Trophoblast cell (in vitro differentiated cells and primary cell): ENCODE data around the gene PLA2G4E.
A peak's percentile ranks its signal among the peaks of the same experiment; 100 is the strongest.

Source experiments
- DNase-seq, 2 donors: peaks; one replicate each; pipeline ENCODE4 v3.0.0-alpha.2; 2016
- H2AFZ ChIP-seq: 2 replicates; pipeline ENCODE4 v1.6.1; 2013; ENCODE audit warnings: low read length, moderate library complexity, mild to moderate bottlenecking; ENCODE audit not compliant: insufficient read depth, poor library complexity
- H2AK5ac ChIP-seq: 2 replicates; pipeline ENCODE4 v1.6.1; 2013; ENCODE audit warnings: mild to moderate bottlenecking, low read length
- H2BK120ac ChIP-seq: 2 replicates; pipeline ENCODE4 v1.6.1; 2013; ENCODE audit warnings: low read length, mild to moderate bottlenecking, moderate library complexity; ENCODE audit not compliant: insufficient read depth, poor library complexity
- H2BK12ac ChIP-seq: 2 replicates; pipeline ENCODE4 v1.6.1; 2013; ENCODE audit warnings: mild to moderate bottlenecking, low read length, moderate library complexity
- H2BK5ac ChIP-seq: 2 replicates; pipeline ENCODE4 v1.6.1; 2013; ENCODE audit warnings: low read length, low read depth, moderate library complexity, mild to moderate bottlenecking; ENCODE audit not compliant: poor library complexity
- H3K14ac ChIP-seq: 2 replicates; pipeline ENCODE4 v1.6.1; 2013; ENCODE audit warnings: mild to moderate bottlenecking, low read length
- H3K18ac ChIP-seq: 2 replicates; pipeline ENCODE4 v1.6.1; 2013; ENCODE audit warnings: mild to moderate bottlenecking, low read length
- H3K23ac ChIP-seq: 2 replicates; pipeline ENCODE4 v1.6.1; 2013; ENCODE audit warnings: low read length
- H3K27ac ChIP-seq: 2 replicates; pipeline ENCODE4 v1.5.1; 2013; ENCODE audit warnings: low read depth, mild to moderate bottlenecking, inconsistent platforms, low read length, moderate library complexity
- H3K27me3 ChIP-seq: 2 replicates; pipeline ENCODE4 v1.6.1; 2013; ENCODE audit warnings: inconsistent platforms, mild to moderate bottlenecking, low read length, moderate library complexity; ENCODE audit not compliant: insufficient read depth
- H3K36me3 ChIP-seq, 2 experiments: 1 replicate in 1 of 2; 2 replicates in 1 of 2; pipeline ENCODE4 v1.6.1; 2013; ENCODE audit warnings: low read length in 2 of 2, mild to moderate bottlenecking in 2 of 2, moderate library complexity in 1 of 2; ENCODE audit not compliant: insufficient read depth in 2 of 2, control insufficient read depth in 1 of 2
- H3K4ac ChIP-seq: 2 replicates; pipeline ENCODE4 v1.6.1; 2013; ENCODE audit warnings: low read depth, mild to moderate bottlenecking, low read length, moderate library complexity
- H3K4me1 ChIP-seq, 2 experiments: 1 replicate in 1 of 2; 2 replicates in 1 of 2; pipeline ENCODE4 v1.6.1; 2013; ENCODE audit warnings: low read length in 2 of 2, mild to moderate bottlenecking in 2 of 2, moderate library complexity in 1 of 2; ENCODE audit not compliant: insufficient read depth in 2 of 2, control insufficient read depth in 1 of 2
- H3K4me2 ChIP-seq: 2 replicates; pipeline ENCODE4 v1.6.1; 2013; ENCODE audit warnings: inconsistent platforms, mild to moderate bottlenecking, low read length, moderate library complexity
- H3K4me3 ChIP-seq: 2 replicates; pipeline ENCODE4 v1.5.1; 2013; ENCODE audit warnings: mild to moderate bottlenecking, low read depth, low read length, inconsistent platforms
- H3K79me1 ChIP-seq: one replicate; pipeline ENCODE4 v1.6.1; 2013; ENCODE audit warnings: low read length
- H3K79me2 ChIP-seq: 2 replicates; pipeline ENCODE4 v1.6.1; 2013; ENCODE audit warnings: low read length, mild to moderate bottlenecking; ENCODE audit not compliant: control insufficient read depth, insufficient read depth, poor library complexity
- H3K9ac ChIP-seq: 2 replicates; pipeline ENCODE4 v1.6.1; 2013; ENCODE audit warnings: mild to moderate bottlenecking, low read length
- H3K9me3 ChIP-seq: 2 replicates; pipeline ENCODE4 v1.6.1; 2013; ENCODE audit warnings: low read depth, mild to moderate bottlenecking, control low read depth, inconsistent platforms, low read length; ENCODE audit not compliant: insufficient read depth
- H4K12ac ChIP-seq: 2 replicates; pipeline ENCODE4 v1.6.1; 2013; ENCODE audit warnings: low read depth, mild to moderate bottlenecking, low read length, moderate library complexity
- H4K8ac ChIP-seq: 2 replicates; pipeline ENCODE4 v1.6.1; 2013; ENCODE audit warnings: low read depth, mild to moderate bottlenecking, low read length, moderate library complexity
- H4K91ac ChIP-seq: one replicate; pipeline ENCODE4 v1.6.1; 2013; ENCODE audit warnings: low read depth, mild to moderate bottlenecking, low read length, moderate library complexity
- WGBS: extraction: QIAGEN DNeasy Blood & Tissue Kit; methylation state at CpG from one replicate; pipeline ENCODE4 v1.1.7; 2013; ENCODE audit warnings: missing lambda C conversion rate; ENCODE audit not compliant: insufficient read length, insufficient coverage; ENCODE audit errors: extremely low coverage; 5-methylcytosine and 5-hydroxymethylcytosine counted together

Gene PLA2G4E

GRCh38 chr15:41970456-41970855, 50.4 kb downstream of the PLA2G4E start:
- Histone ChIP-seq H3K27me3 (no peaks in the 10 kb centered on the region), H4K12ac (no peak overlapping the region), H3K23ac (no peak overlapping the region), H2BK5ac (no peak overlapping the region), H2BK12ac (no peak overlapping the region), H3K4me1 (peaks cover 17 to 23% of the 10 kb centered on the region in 2 experiments), H3K9ac (no peak overlapping the region), H3K36me3 (no peaks in the 10 kb centered on the region), H4K8ac (no peak overlapping the region), H3K9me3 (peaks cover 4% of the 10 kb centered on the region), H4K91ac (no peak overlapping the region), H3K14ac (no peak overlapping the region), H3K4me3 (no peak overlapping the region), H3K27ac (no peak overlapping the region), H2AK5ac (no peak overlapping the region), H3K4me2 (no peak overlapping the region), H3K79me2 (peaks cover 14% of the 10 kb centered on the region), H3K79me1 (peaks cover 10% of the 10 kb centered on the region), H3K18ac (no peak overlapping the region), H2BK120ac (no peak overlapping the region), H3K4ac (peak overlapping the region; percentile 9), H2AFZ (no peak overlapping the region)
- no CpG with 5 or more reads among the region's 1 CpG for WGBS
- no peak for DNase-seq

- Histone ChIP-seq H4K91ac (no peak overlapping the region), H4K8ac (no peak overlapping the region), H3K36me3 (no peaks in the 10 kb centered on the region), H2BK120ac (peak overlapping the region; percentile 30), H3K4me3 (no peak overlapping the region), H4K12ac (no peak overlapping the region), H3K27ac (no peak overlapping the region), H2AK5ac (peak overlapping the region; percentile 18), H3K9ac (no peak overlapping the region), H2AFZ (no peak overlapping the region), H3K18ac (peak overlapping the region; percentile 57), H3K79me1 (peaks cover 10% of the 10 kb centered on the region), H3K14ac (peak overlapping the region; percentile 12), H2BK5ac (peak overlapping the region; percentile 16), H2BK12ac (no peak overlapping the region), H3K23ac (no peak overlapping the region), H3K27me3 (no peaks in the 10 kb centered on the region), H3K4me2 (peak overlapping the region; percentile 30), H3K79me2 (peaks cover 14% of the 10 kb centered on the region), H3K9me3 (peaks cover 4% of the 10 kb centered on the region), H3K4me1 (peaks cover 17 to 23% of the 10 kb centered on the region in 2 experiments), H3K4ac (peak overlapping the region; percentile 4)
- no CpG with 5 or more reads among the region's 3 CpGs for WGBS
- DNase-seq, result no peak
These were observed 50.9 kb downstream of the PLA2G4E start for GRCh38 chr15:41969851-41970431.

- H3K18ac ChIP-seq, result no peak overlapping the region
- H3K36me3 ChIP-seq, result peaks cover 2 to 3% of the 10 kb centered on the region in 2 experiments
- no peaks in the 10 kb centered on the region for H3K27me3 ChIP-seq
- H3K79me1 ChIP-seq, result peaks cover 10% of the 10 kb centered on the region
- no peak overlapping the region for H3K23ac ChIP-seq
- H2BK12ac ChIP-seq, result no peak overlapping the region
- H2BK120ac ChIP-seq, result no peak overlapping the region
- no peak overlapping the region for H3K4ac ChIP-seq
- no peak overlapping the region for H3K9ac ChIP-seq
- H3K4me1 ChIP-seq, result peaks cover 17 to 23% of the 10 kb centered on the region in 2 experiments
- no peak overlapping the region for H3K27ac ChIP-seq
- DNase-seq, result no peak
- H3K14ac ChIP-seq, result no peak overlapping the region
- no peak overlapping the region for H3K4me2 ChIP-seq
- no peak overlapping the region for H2BK5ac ChIP-seq
- WGBS, result no CpG with 5 or more reads among the region's 4 CpGs
- no peak overlapping the region for H4K8ac ChIP-seq
- H4K12ac ChIP-seq, result no peak overlapping the region
- H4K91ac ChIP-seq, result no peak overlapping the region
- H3K4me3 ChIP-seq, result no peak overlapping the region
- peaks cover 14% of the 10 kb centered on the region for H3K79me2 ChIP-seq
- H3K9me3 ChIP-seq, result peaks cover 4% of the 10 kb centered on the region
- H2AK5ac ChIP-seq, result no peak overlapping the region
- no peak overlapping the region for H2AFZ ChIP-seq
These were observed 52.1 kb downstream of the PLA2G4E start for GRCh38 chr15:41968701-41969100.

- Histone ChIP-seq H2AK5ac (no peak overlapping the region), H3K4me2 (no peak overlapping the region), H3K27me3 (no peaks in the 10 kb centered on the region), H3K4me1 (peaks cover 17 to 23% of the 10 kb centered on the region in 2 experiments), H3K9ac (no peak overlapping the region), H3K79me1 (peaks cover 7% of the 10 kb centered on the region), H3K4ac (no peak overlapping the region), H3K14ac (no peak overlapping the region), H4K8ac (no peak overlapping the region), H3K4me3 (no peak overlapping the region), H2BK5ac (no peak overlapping the region), H3K9me3 (peaks cover 4% of the 10 kb centered on the region), H2AFZ (no peak overlapping the region), H3K79me2 (peaks cover 14% of the 10 kb centered on the region), H4K91ac (no peak overlapping the region), H4K12ac (no peak overlapping the region), H3K18ac (no peak overlapping the region), H3K36me3 (peaks cover 2 to 3% of the 10 kb centered on the region in 2 experiments), H2BK120ac (no peak overlapping the region), H3K23ac (no peak overlapping the region), H3K27ac (no peak overlapping the region), H2BK12ac (no peak overlapping the region)
- no CpG with 5 or more reads among the region's 4 CpGs for WGBS
- DNase-seq, result peak; percentile 10 to 34
These were observed 53.2 kb downstream of the PLA2G4E start for GRCh38 chr15:41967506-41968206.
